Measurements from ENCODE around the gene CDIPT.

The CDIPT gene

GRCh38 chr16:29816694-29817441 lies 46.2 kb downstream of the CDIPT start:
- peaks cover 2% of the 10 kb centered on the region for H3K27me3 Mint-ChIP-seq
- peaks cover 71% of the 10 kb centered on the region for H3K4me1 Mint-ChIP-seq (ENCODE audit: low read depth)

DNA sequence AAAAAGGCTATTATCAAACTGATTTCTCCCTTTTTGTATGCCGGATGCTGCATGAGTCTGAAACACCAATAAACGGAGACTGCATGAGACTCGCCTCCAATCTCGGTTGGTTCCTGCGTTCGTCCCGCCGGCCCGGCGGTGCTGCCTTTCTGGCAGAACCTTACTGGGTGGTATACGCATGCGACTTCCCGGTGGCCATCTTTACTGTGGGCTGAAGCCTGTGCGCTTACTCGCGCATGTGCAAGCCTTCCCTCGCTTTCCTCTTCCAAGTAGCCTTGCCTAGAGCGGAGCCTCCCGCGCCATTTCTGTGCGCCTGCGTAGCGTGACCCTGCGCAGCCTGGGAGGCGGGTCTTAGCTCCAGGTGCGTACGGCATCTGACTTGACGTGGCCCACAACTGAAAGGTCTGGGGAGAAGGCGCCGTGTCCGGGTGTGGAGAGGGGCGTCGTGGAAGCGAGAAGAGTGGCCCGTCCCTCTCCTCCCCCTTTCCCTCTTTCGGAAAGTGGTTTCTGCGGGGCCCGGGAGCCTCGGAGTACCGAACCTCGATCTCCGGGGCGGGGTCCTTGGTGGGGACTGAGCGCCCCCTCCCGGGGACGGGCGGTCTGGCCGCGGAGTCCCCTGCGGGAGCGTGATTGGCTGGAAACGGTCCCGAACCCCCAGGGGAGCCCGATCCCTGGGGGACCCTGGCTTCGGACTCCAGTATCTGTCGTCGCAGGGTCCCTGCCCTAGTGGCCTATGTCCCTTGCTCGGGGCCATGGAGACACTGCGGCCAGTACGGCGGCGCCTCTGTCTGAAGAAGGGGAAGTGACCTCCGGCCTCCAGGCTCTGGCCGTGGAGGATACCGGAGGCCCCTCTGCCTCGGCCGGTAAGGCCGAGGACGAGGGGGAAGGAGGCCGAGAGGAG lies 47.0 kb downstream of the CDIPT start, which contains the start of gene PAGR1:
TSS of gene PAGR1 (plus strand) at position 360 of the 901 bp plus-strand sequence. CDS start at position 734, 374 bp downstream.
- Mint-ChIP-seq H3K9me3 (no peaks in the 10 kb centered on the region), H3K36me3 (ENCODE audit: low read depth) (peaks cover 46% of the 10 kb centered on the region), H3K27me3 (peaks cover 2% of the 10 kb centered on the region), H3K4me3 (peak within 1 kb of the TSS; percentile 99), H3K27ac (peak within 1 kb of the TSS; percentile 97), H3K4me1 (ENCODE audit: low read depth) (peaks cover 72% of the 10 kb centered on the region)
- peak; percentile 99 for DNase-seq

More at GRCh38 chr16:29816694-29817441, 46.2 kb downstream of the CDIPT start:
- Mint-ChIP-seq H3K36me3 (ENCODE audit: low read depth) (peaks cover 53% of the 10 kb centered on the region), H3K9me3 (no peaks in the 10 kb centered on the region), H3K27ac (peak overlapping the region; percentile 97), H3K4me3 (peak overlapping the region; percentile 99)
- peak; percentile 79 for DNase-seq

DNA sequence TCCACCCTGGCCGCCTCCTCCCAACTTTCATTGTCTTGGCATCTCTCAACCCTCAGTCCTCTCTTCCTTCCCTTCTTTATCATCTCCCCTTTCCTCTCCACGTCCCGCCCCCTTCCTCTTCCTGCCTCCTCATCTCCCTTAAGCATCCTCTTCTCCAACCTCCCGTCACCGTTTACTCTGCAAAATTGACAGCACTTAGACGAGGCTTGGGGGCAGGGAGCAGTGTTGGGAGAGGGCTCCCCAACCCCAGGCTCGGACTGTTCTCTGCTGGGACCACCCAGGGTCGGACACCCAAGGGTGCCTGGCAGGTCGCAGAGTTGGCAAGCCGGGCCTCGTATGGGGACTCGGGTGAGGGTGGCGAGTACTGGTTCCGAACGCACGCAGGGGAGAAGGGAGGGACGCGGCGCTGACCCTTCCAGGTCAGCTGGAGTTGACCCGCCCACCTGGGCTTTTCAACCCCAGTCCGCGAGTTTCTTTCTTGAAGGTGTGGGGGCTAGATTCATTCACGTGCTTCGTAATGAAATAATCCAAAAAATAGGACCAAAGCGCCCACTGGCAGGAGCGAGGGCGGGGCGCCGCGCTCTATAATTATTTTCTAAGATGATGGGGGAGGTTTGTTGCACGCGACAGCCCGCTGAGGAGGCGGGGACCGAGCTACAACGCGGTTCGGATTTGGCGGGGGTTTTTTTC lies 47.8 kb downstream of the CDIPT start:
- Mint-ChIP-seq H3K27me3 (peaks cover 2% of the 10 kb centered on the region), H3K4me3 (peak overlapping the region; percentile 99), H3K36me3 (ENCODE audit: low read depth) (peaks cover 46% of the 10 kb centered on the region), H3K4me1 (ENCODE audit: low read depth) (peaks cover 72% of the 10 kb centered on the region), H3K27ac (peak overlapping the region; percentile 97), H3K9me3 (no peaks in the 10 kb centered on the region)
- peak; percentile 71 for DNase-seq

DNA sequence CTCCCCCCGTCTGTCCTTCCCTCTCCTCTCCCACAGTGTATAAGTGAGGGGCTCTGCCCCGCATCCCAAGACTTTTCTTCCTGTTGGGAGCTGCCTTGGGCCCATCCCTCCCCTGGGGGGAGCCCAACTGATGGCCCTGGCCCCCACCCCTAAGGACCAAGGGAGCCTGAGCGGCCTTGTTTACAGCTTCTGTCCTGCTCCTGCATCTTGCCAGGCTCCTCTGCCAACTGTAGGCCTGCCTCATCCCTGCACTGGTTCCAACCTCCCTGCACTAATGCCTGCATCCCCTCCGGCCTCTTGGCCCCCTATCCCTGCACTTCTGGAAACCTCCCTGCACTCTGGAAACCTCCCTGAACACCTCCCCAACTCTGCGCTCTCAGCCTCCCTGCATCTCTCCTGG lies 48.4 kb downstream of the CDIPT start:
- H3K9me3 Mint-ChIP-seq, result no peaks in the 10 kb centered on the region
- H3K4me1 Mint-ChIP-seq (ENCODE audit: low read depth), result peaks cover 72% of the 10 kb centered on the region
- peak overlapping the region; percentile 99 for H3K4me3 Mint-ChIP-seq
- H3K36me3 Mint-ChIP-seq (ENCODE audit: low read depth), result peaks cover 46% of the 10 kb centered on the region
- DNase-seq, result no peak
- H3K27me3 Mint-ChIP-seq, result peaks cover 2% of the 10 kb centered on the region
- H3K27ac Mint-ChIP-seq, result peak overlapping the region; percentile 97

- Mint-ChIP-seq H3K27me3 (peaks cover 2% of the 10 kb centered on the region), H3K4me3 (no peak overlapping the region), H3K27ac (peak overlapping the region; percentile 97), H3K36me3 (ENCODE audit: low read depth) (peaks cover 45% of the 10 kb centered on the region), H3K9me3 (no peaks in the 10 kb centered on the region), H3K4me1 (ENCODE audit: low read depth) (peaks cover 68% of the 10 kb centered on the region)
- DNase-seq, result no peak
Measured at GRCh38 chr16:29813644-29814562, 49.1 kb downstream of the CDIPT start.

DNA sequence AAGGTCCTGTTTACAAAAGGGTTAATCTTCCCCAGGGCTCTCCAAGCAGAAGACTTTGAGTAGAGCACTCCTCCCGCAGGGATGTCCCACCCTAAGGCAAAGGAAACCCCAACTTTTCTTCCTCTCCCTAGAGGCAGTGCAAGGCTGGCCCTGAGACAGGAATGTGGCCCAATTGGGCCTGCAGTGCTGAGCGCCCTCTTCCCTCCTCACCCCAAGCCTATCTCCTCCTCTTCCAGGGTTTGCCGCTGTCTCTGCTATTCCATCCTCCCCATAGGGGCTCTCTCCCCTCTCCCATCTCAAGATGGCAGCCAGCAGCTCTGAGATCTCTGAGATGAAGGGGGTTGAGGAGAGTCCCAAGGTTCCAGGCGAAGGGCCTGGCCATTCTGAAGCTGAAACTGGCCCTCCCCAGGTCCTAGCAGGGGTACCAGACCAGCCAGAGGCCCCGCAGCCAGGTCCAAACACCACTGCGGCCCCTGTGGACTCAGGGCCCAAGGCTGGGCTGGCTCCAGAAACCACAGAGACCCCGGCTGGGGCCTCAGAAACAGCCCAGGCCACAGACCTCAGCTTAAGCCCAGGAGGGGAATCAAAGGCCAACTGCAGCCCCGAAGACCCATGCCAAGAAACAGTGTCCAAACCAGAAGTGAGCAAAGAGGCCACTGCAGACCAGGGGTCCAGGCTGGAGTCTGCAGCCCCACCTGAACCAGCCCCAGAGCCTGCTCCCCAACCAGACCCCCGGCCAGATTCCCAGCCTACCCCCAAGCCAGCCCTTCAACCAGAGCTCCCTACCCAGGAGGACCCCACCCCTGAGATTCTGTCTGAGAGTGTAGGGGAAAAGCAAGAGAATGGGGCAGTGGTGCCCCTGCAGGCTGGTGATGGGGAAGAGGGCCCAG lies 50.0 kb downstream of the CDIPT start:
- peaks cover 67% of the 10 kb centered on the region for H3K4me1 Mint-ChIP-seq (ENCODE audit: low read depth)
- no peaks in the 10 kb centered on the region for H3K9me3 Mint-ChIP-seq
- H3K4me3 Mint-ChIP-seq, result peak overlapping the region; percentile 85
- H3K27ac Mint-ChIP-seq, result peak overlapping the region; percentile 47
- DNase-seq, result no peak
- H3K27me3 Mint-ChIP-seq, result peaks cover 2% of the 10 kb centered on the region
- H3K36me3 Mint-ChIP-seq (ENCODE audit: low read depth), result peaks cover 45% of the 10 kb centered on the region

GRCh38 chr16:29811896-29812665 lies 50.9 kb downstream of the CDIPT start, which contains the start of gene PRRT2:
TSS of gene PRRT2 (plus strand) at chr16:29812193. CDS start at chr16:29813055, 862 bp downstream.
- peaks cover 49% of the 10 kb centered on the region for H3K36me3 Mint-ChIP-seq (ENCODE audit: low read depth)
- DNase-seq, result peak; percentile 73
- H3K4me1 Mint-ChIP-seq (ENCODE audit: low read depth), result peaks cover 64% of the 10 kb centered on the region
- no peaks in the 10 kb centered on the region for H3K9me3 Mint-ChIP-seq
- peak within 1 kb of the TSS; percentile 91 for H3K27ac Mint-ChIP-seq
- H3K27me3 Mint-ChIP-seq, result peaks cover 2% of the 10 kb centered on the region
- peak within 1 kb of the TSS; percentile 85 for H3K4me3 Mint-ChIP-seq

DNA sequence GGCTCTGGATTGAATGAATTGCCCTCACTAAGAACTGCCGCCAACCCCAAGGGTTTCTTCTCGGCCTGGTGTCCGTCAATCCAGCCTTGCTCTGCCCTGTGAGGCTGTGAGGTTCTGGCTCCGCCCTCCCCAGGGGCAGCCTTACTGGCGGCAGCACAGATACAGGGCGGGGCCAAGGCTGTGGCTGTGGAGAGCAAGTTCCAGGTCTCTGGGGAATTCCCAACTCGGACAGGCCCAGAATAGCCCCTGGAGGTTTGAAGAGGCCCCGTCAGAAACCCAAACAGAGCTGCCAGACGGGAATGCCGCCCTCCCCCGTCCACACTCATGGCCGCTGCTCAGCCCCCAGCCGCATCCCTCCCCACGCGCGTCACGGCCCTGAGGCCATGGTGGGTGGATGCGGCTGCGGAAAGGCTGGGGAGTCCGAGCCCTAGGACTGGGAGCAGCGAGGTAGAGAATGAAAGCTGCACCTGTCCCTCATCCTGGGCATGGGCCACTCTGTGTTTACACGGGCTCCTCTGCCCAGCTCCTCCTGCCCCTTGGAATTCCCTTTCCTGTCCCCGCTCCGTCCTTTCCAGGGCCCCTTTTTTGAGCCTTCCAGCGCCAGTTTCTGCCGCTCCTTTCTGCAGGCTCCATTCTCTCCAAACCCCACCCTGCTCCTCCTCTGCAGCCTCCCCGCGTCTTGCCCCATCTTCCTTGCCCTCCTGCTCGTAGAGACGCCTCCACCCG lies 51.7 kb downstream of the CDIPT start:
- Mint-ChIP-seq H3K4me3 (peak overlapping the region; percentile 85), H3K9me3 (no peaks in the 10 kb centered on the region), H3K27me3 (peaks cover 2% of the 10 kb centered on the region), H3K36me3 (ENCODE audit: low read depth) (peaks cover 41% of the 10 kb centered on the region), H3K4me1 (ENCODE audit: low read depth) (peaks cover 61% of the 10 kb centered on the region), H3K27ac (peak overlapping the region; percentile 91)
- DNase-seq, result peak; percentile 84

DNA sequence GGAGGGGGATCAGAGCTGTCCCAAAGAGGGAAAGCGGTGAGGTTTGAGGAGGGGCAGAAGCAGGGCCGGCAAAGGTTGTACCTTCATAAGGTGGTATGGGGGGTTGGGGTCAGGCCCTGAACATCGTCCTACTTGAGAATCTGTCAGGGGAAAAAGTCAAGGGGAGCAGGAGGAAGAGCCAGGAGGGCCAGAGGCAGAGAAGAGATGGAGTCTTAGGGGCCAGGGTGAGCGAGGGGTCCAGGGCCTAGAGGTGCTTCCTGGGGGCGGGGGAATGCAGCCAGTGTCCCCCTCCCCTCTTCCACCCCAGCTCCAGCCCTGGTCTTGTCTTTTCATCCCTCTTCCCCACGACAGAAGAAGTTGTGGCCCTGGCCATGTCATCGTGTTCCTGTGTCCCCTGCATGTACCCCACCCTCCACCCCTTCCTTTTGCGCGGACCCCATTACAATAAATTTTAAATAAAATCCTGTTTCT lies 52.3 kb downstream of the CDIPT start:
- H3K27me3 Mint-ChIP-seq, result peaks cover 2% of the 10 kb centered on the region
- H3K36me3 Mint-ChIP-seq (ENCODE audit: low read depth), result peaks cover 38% of the 10 kb centered on the region
- H3K27ac Mint-ChIP-seq, result peak overlapping the region; percentile 91
- DNase-seq, result no peak
- peak overlapping the region; percentile 85 for H3K4me3 Mint-ChIP-seq
- H3K9me3 Mint-ChIP-seq, result no peaks in the 10 kb centered on the region
- peaks cover 60% of the 10 kb centered on the region for H3K4me1 Mint-ChIP-seq (ENCODE audit: low read depth)

- H3K27ac Mint-ChIP-seq, result peak overlapping the region; percentile 91
- DNase-seq, result peak; percentile 63
- H3K4me1 Mint-ChIP-seq (ENCODE audit: low read depth), result peaks cover 57% of the 10 kb centered on the region
Measured at GRCh38 chr16:29809850-29810698, 53.0 kb downstream of the CDIPT start.

More at GRCh38 chr16:29809850-29810698, 53.0 kb downstream of the CDIPT start:
- peaks cover 2% of the 10 kb centered on the region for H3K27me3 Mint-ChIP-seq
- H3K36me3 Mint-ChIP-seq (ENCODE audit: low read depth), result peaks cover 41% of the 10 kb centered on the region
- peak overlapping the region; percentile 85 for H3K4me3 Mint-ChIP-seq
- H3K9me3 Mint-ChIP-seq, result no peaks in the 10 kb centered on the region

All from activated T-cell treated with anti-CD3 and anti-CD28 coated beads, Interleukin-2, amount 50 U/mL, for 24 hours (primary cell).